OCI-LY7 (cell line): ENCODE data around the gene CRB2. TPM values are rescaled to one million over a fixed set of nuclear protein-coding genes. Genes with fewer than 3 reads are reported as not detected.

Experiments used
- BruUV-seq: library from RNA; stranded (reverse); fragments of 400-500 nt; replicated peaks from 2 replicates; lab custom pipeline; 2021; lab: Mats Ljungman, UMichigan
- CTCF ChIA-PET: fragments of 300-600 bp; sonication (Branson Sonifier 250); formaldehyde crosslinking; loops from one replicate; lab custom pipeline; 2022; ENCODE audit warnings: antibody characterized with exemption; ENCODE audit not compliant: unreplicated experiment; lab: Charles Lee
- POLR2A ChIA-PET: fragments of 300-600 bp; sonication (Branson Sonifier 250); formaldehyde crosslinking; loops from one replicate; lab custom pipeline; 2022; ENCODE audit warnings: antibody characterized with exemption; lab: Charles Lee
- DNase-seq: peaks from one replicate; pipeline ENCODE4 v3.0.0-alpha.2; 2015; ENCODE audit warnings: low spot score
- H2AFZ ChIP-seq: fragments of 200-600 bp; sonication (generic), shearing (Covaris generic); 2 replicates; pipeline ENCODE4 v1.6.1; 2014; ENCODE audit warnings: mild to moderate bottlenecking, antibody characterized with exemption, low read length, moderate library complexity
- H3K27ac ChIP-seq: fragments of 200-600 bp; sonication (generic); 2 replicates; pipeline ENCODE4 v1.5.1; 2014; ENCODE audit warnings: mixed run types, low read depth, mild to moderate bottlenecking, moderate library complexity, low read length, inconsistent platforms; ENCODE audit not compliant: poor library complexity, severe bottlenecking
- H3K36me3 ChIP-seq: fragments of 200-600 bp; sonication (generic); 2 replicates; pipeline ENCODE4 v1.6.1; 2014; ENCODE audit warnings: mild to moderate bottlenecking, antibody characterized with exemption, low read length, moderate library complexity, mixed read lengths; ENCODE audit not compliant: insufficient read depth
- H3K4me1 ChIP-seq: fragments of 200-600 bp; sonication (generic); 2 replicates; pipeline ENCODE4 v1.5.1; 2014; ENCODE audit warnings: mild to moderate bottlenecking, low read length; ENCODE audit not compliant: insufficient read depth, poor library complexity, severe bottlenecking
- H3K4me2 ChIP-seq: fragments of 200-600 bp; sonication (generic); 2 replicates; pipeline ENCODE4 v1.6.1; 2014; ENCODE audit warnings: mild to moderate bottlenecking, low read length
- H3K4me3 ChIP-seq: fragments of 200-600 bp; sonication (generic); 2 replicates; pipeline ENCODE4 v1.5.1; 2014; ENCODE audit warnings: mild to moderate bottlenecking, low read depth, low read length; ENCODE audit not compliant: poor library complexity, severe bottlenecking
- H3K79me2 ChIP-seq: fragments of 200-600 bp; sonication (generic); 2 replicates; pipeline ENCODE4 v1.6.1; 2016; ENCODE audit warnings: low read depth, mild to moderate bottlenecking, low read length, moderate library complexity, mixed read lengths; ENCODE audit not compliant: insufficient read depth
- H3K9me2 ChIP-seq: fragments of 200-600 bp; sonication (generic); 2 replicates; pipeline ENCODE4 v1.6.1; 2016; ENCODE audit warnings: mild to moderate bottlenecking, low read length, mixed read lengths; ENCODE audit not compliant: insufficient read depth
- H3K9me3 ChIP-seq: fragments of 200-600 bp; sonication (generic); 2 replicates; pipeline ENCODE4 v1.6.1; 2014; ENCODE audit warnings: mild to moderate bottlenecking, mixed run types, low read length, mixed read lengths
- H4K20me1 ChIP-seq: fragments of 200-600 bp; sonication (generic); 2 replicates; pipeline ENCODE4 v1.6.1; 2014; ENCODE audit warnings: mild to moderate bottlenecking, antibody characterized with exemption, low read length, moderate library complexity, mixed read lengths; ENCODE audit not compliant: insufficient read depth
- CTCF ChIP-seq: fragments of 200-600 bp; sonication (generic); conservative IDR thresholded peaks from 2 replicates; pipeline ENCODE4 v1.5.1; 2014; ENCODE audit warnings: mild to moderate bottlenecking, antibody characterized with exemption, low read length, moderate library complexity, mixed read lengths
- EZH2phosphoT487 ChIP-seq: fragments of 200-600 bp; sonication (generic); IDR thresholded peaks from 2 replicates; pipeline ENCODE4 v1.6.1; 2018; ENCODE audit warnings: low read depth, borderline replicate concordance, mild to moderate bottlenecking, mixed run types, antibody characterized with exemption, low read length, moderate library complexity, mixed read lengths
- intact Hi-C: fragments of 100-400 bp; cut with micrococcal nuclease; formaldehyde crosslinking; loops from one replicate; pipeline ENCODE4 v1.10.0; 2022; ENCODE audit not compliant: unreplicated experiment
- total RNA-seq, 2 experiments: library from RNA; depleted of rRNA in 1 of 2; stranded (reverse); fragments of >200 nt in 1 of 2; shearing (Covaris generic) in 1 of 2; gene quantifications; 2 replicates each; pipeline ENCODE4 v1.2.3, GENCODE V29; 2014 to 2022

The CRB2 gene
- total RNA-seq, 2 experiments from 2014 or later, result 1.6 to 3.4 TPM

- CTCF ChIA-PET, result interaction anchor here (1.2 to 1.3 kb wide), 2 partner anchors 11 to 253 kb away, joined by 3 to 4 read pairs; no protein-coding TSS in a partner anchor
- H3K4me1 ChIP-seq, result peaks cover 92% of the 10 kb centered on the region
Measured at GRCh38 chr9:123343443-123344191, 12.4 kb upstream of the CRB2 start.

GRCh38 chr9:123344192-123344949 lies 11.6 kb upstream of the CRB2 start:
- no peaks in the 10 kb centered on the region for H3K36me3 ChIP-seq
- no TSS peak for BruUV-seq
- ChIA-PET CTCF (interaction anchor here (0.7 to 1.3 kb wide), 3 partner anchors 10 to 254 kb away, joined by 3 to 4 read pairs (median 3); partner anchors contain the start of gene STRBP), POLR2A (interaction anchor here (0.6 to 2.0 kb wide), 9 partner anchors 11 to 421 kb away, joined by 3 to 6 read pairs (median 4); partner anchors contain the start of gene CRB2)
- DNase-seq, result peak; percentile 66
- peaks cover 88% of the 10 kb centered on the region for H3K4me1 ChIP-seq
- peak overlapping the region; percentile 57; the same call in 1 of the 2 replicates for H2AFZ ChIP-seq
- H3K79me2 ChIP-seq, result no peaks in the 10 kb centered on the region
- H3K9me2 ChIP-seq, result no peaks in the 10 kb centered on the region
- H3K9me3 ChIP-seq, result no peaks in the 10 kb centered on the region; the same call in 1 of the 2 replicates
- peak overlapping the region; percentile 93 for H3K27ac ChIP-seq
- peak overlapping the region; percentile 73 for H3K4me2 ChIP-seq
- H3K4me3 ChIP-seq, result no peak overlapping the region
- no peaks in the 10 kb centered on the region for H4K20me1 ChIP-seq
- intact Hi-C loops, result loop anchor here (10.0 kb wide), 2 partner anchors 440 to 520 kb away; partner anchors contain the start of genes PDCL and RC3H2
- TF ChIP-seq CTCF (no peak), EZH2phosphoT487 (no peak)

More at GRCh38 chr9:123343443-123344191, 12.4 kb upstream of the CRB2 start:
- TF ChIP-seq EZH2phosphoT487, result no peak
- no peak for TF ChIP-seq CTCF
- Histone ChIP-seq H3K9me3 (no peaks in the 10 kb centered on the region; the same call in 1 of the 2 replicates), H3K79me2 (no peaks in the 10 kb centered on the region), H2AFZ (peak overlapping the region; percentile 57), H3K9me2 (no peaks in the 10 kb centered on the region), H4K20me1 (no peaks in the 10 kb centered on the region), H3K36me3 (no peaks in the 10 kb centered on the region), H3K4me2 (peak overlapping the region; percentile 73), H3K27ac (peak overlapping the region; percentile 93), H3K4me3 (peak overlapping the region; percentile 5)
- DNase-seq, result peak; percentile 65
- no TSS peak for BruUV-seq
- intact Hi-C loops, result loop anchor here (10.0 kb wide), 2 partner anchors 439 to 519 kb away; partner anchors contain the start of genes PDCL and RC3H2
- POLR2A ChIA-PET, result interaction anchor here (0.6 to 2.0 kb wide), 7 partner anchors 12 to 253 kb away, joined by 3 to 6 read pairs (median 4); partner anchors contain the start of gene CRB2
